HepG2 (cell line): Measurements from ENCODE around the gene PMAIP1. TPM values are rescaled to one million over a fixed set of nuclear protein-coding genes. Genes with fewer than 3 reads are reported as not detected.

Source experiments
- ATAC-seq: fragments of 200-7000 bp; cut with Tn5 transposase; 3 replicates; pipeline ENCODE4 v1.9.1; 2020; ENCODE audit warnings: mild to moderate bottlenecking, moderate library complexity
- BruUV-seq: library from RNA; stranded (reverse); fragments of 400-500 nt; replicated peaks from 2 replicates; lab custom pipeline; 2021; lab: Mats Ljungman, UMichigan
- CTCF ChIA-PET: fragments of 300-600 bp; formaldehyde crosslinking; extraction: SDS; loops from one replicate; lab custom pipeline; 2021; ENCODE audit warnings: low total read pairs, inconsistent platforms, low intra/inter-chr PET ratio; lab: Yijun Ruan, JAX
- POLR2A ChIA-PET: fragments of 350-600 bp; sonication (Branson Sonifier 250); formaldehyde crosslinking; loops from one replicate; lab custom pipeline; 2020; ENCODE audit warnings: antibody characterized with exemption, inconsistent platforms; lab: Yijun Ruan, JAX
- DNase-seq: peaks from one replicate; pipeline ENCODE4 v3.0.0-alpha.2; 2015; ENCODE audit warnings: low spot score
- FAIRE-seq: peaks from 3 replicates; lab custom pipeline; 2011; peaks lifted over from hg19 to GRCh38; lab: Jason Lieb, UNC
- H2AFZ ChIP-seq: one replicate; pipeline ENCODE4 v1.6.1; 2011; ENCODE audit warnings: low read length, inconsistent platforms
- H3K27ac ChIP-seq: fragments of 300-600 bp; 3 replicates; pipeline ENCODE4 v1.8.0; 2011; ENCODE audit warnings: mixed run types, mild to moderate bottlenecking, mixed read lengths, low read length, inconsistent platforms; ENCODE audit not compliant: insufficient read depth; ENCODE audit errors: extremely low read length
- H3K27me3 ChIP-seq, 2 experiments: fragments of 200-600 bp in 1 of 2; 2 replicates in 1 of 2; 3 replicates in 1 of 2; pipeline versions ENCODE4 v1.6.0 to v1.8.0; 2011; ENCODE audit warnings: low read length in 2 of 2, mild to moderate bottlenecking in 2 of 2, moderate library complexity in 2 of 2, inconsistent platforms in 1 of 2; ENCODE audit not compliant: insufficient read depth in 2 of 2, control insufficient read depth in 1 of 2
- H3K36me3 ChIP-seq, 2 experiments: fragments of 200-600 bp in 1 of 2; replicated peaks in 1 of 2; 2 replicates in 1 of 2; 3 replicates in 1 of 2; pipeline versions ENCODE4 v1.5.1 to v1.8.0; 2011; ENCODE audit warnings: low read length in 2 of 2, inconsistent platforms in 1 of 2; ENCODE audit not compliant: insufficient read depth in 2 of 2, control insufficient read depth in 1 of 2
- H3K4me1 ChIP-seq: 2 replicates; pipeline ENCODE4 v1.5.1; 2012; ENCODE audit warnings: low read length, inconsistent platforms; ENCODE audit not compliant: insufficient read depth
- H3K4me2 ChIP-seq: 2 replicates; pipeline ENCODE4 v1.6.0; 2011; ENCODE audit warnings: low read depth, low read length, inconsistent platforms
- H3K4me3 ChIP-seq, 3 experiments: fragments of 200-600 bp in 1 of 3; sonication (generic), shearing (Covaris generic) in 1 of 3; replicated peaks in 1 of 3; 2 replicates each; pipeline ENCODE4 v1.5.1; 2011 to 2016; ENCODE audit warnings: low read length in 3 of 3, inconsistent platforms in 2 of 3, low read depth in 2 of 3, mild to moderate bottlenecking in 2 of 3, control low read depth in 1 of 3, mixed read lengths in 1 of 3; ENCODE audit not compliant: insufficient read depth in 1 of 3
- H3K79me2 ChIP-seq: one replicate; pipeline ENCODE4 v1.6.1; 2011; ENCODE audit warnings: low read length, inconsistent platforms; ENCODE audit not compliant: insufficient read depth
- H3K9ac ChIP-seq: 2 replicates; pipeline ENCODE4 v1.6.0; 2011; ENCODE audit warnings: mild to moderate bottlenecking, low read depth, low read length, inconsistent platforms; ENCODE audit not compliant: insufficient read depth
- H3K9me3 ChIP-seq: 2 replicates; pipeline ENCODE4 v1.5.1; 2012; ENCODE audit warnings: mild to moderate bottlenecking, low read length
- H4K20me1 ChIP-seq: 2 replicates; pipeline ENCODE4 v1.6.0; 2011; ENCODE audit warnings: inconsistent platforms, mild to moderate bottlenecking, low read length, moderate library complexity; ENCODE audit not compliant: insufficient read depth
- HHEX ChIP-seq: IDR thresholded peaks from 2 replicates; pipeline ENCODE4 v1.6.1; 2016; ENCODE audit warnings: control low read depth
- HOXA5 ChIP-seq: sonication (generic); formaldehyde crosslinking; IDR thresholded peaks from 2 replicates; pipeline ENCODE4 v1.4.0; 2020; ENCODE audit warnings: missing genetic modification reagents
- KLF12 ChIP-seq: sonication (generic); formaldehyde crosslinking; IDR thresholded peaks from 2 replicates; pipeline ENCODE4 v1.4.0; 2020; ENCODE audit warnings: missing genetic modification reagents, borderline replicate concordance
- MTF2 ChIP-seq: sonication (generic); formaldehyde crosslinking; IDR thresholded peaks from 2 replicates; pipeline ENCODE4 v1.5.0; 2020; ENCODE audit warnings: missing genetic modification reagents, borderline replicate concordance
- TOPORS ChIP-seq: sonication (generic); formaldehyde crosslinking; IDR thresholded peaks from 2 replicates; pipeline ENCODE4 v1.8.0; 2023; ENCODE audit warnings: mild to moderate bottlenecking, missing genetic modification reagents
- ZNF230 ChIP-seq: sonication (generic); formaldehyde crosslinking; IDR thresholded peaks from 2 replicates; pipeline ENCODE4 v1.4.0; 2020; ENCODE audit warnings: mild to moderate bottlenecking, missing genetic modification reagents
- ZNF3 ChIP-seq: IDR thresholded peaks from 2 replicates; pipeline ENCODE4 v1.7.0; 2017; ENCODE audit warnings: inconsistent platforms
- ZNF30 ChIP-seq: sonication (generic); formaldehyde crosslinking; IDR thresholded peaks from 2 replicates; pipeline ENCODE4 v1.5.0; 2020; ENCODE audit warnings: mild to moderate bottlenecking, missing genetic modification reagents
- ZNF782 ChIP-seq: sonication (generic); formaldehyde crosslinking; IDR thresholded peaks from 2 replicates; pipeline ENCODE4 v1.4.0; 2020; ENCODE audit warnings: missing genetic modification reagents, mild to moderate bottlenecking, borderline replicate concordance
- WGBS: methylation state at CpG from one replicate; pipeline ENCODE4 v1.1.6; 2017; ENCODE audit warnings: low lambda C conversion rate; 5-methylcytosine and 5-hydroxymethylcytosine counted together
- in situ Hi-C: cut with HindIII; loops from 2 replicates; pipeline ENCODE4 v1.10.0; 2017; ENCODE audit warnings: low pct_unique_long_range_greater_than_20kb; ENCODE audit not compliant: extremely low pct_ligation_motif_present
- intact Hi-C: fragments of 100-400 bp; cut with micrococcal nuclease; formaldehyde crosslinking; loops from one replicate; pipeline ENCODE4 v1.10.0; 2022; ENCODE audit not compliant: unreplicated experiment
- polyA plus RNA-seq, 8 experiments: library from polyadenylated mRNA; depleted of rRNA in 3 of 8; stranded (reverse) in 7 of 8; unstranded in 1 of 8; fragments of >200 nt; fragmentation: Illumina TruSeq in 4 of 8; extraction: Trizol in 4 of 8; gene quantifications; 2 replicates each; pipeline versions ENCODE4 v1.2.1 to v1.2.3, GENCODE V29; 2011 to 2016; ENCODE audit warnings: low read depth in 4 of 8, missing spikeins in 1 of 8, mixed read lengths in 1 of 8; ENCODE audit not compliant: insufficient read depth in 1 of 8
- total RNA-seq, 5 experiments: library from RNA; depleted of rRNA; stranded (reverse); fragments of >200 nt; fragmentation: Illumina TruSeq; extraction: Trizol; gene quantifications; 2 replicates each; pipeline ENCODE4 v1.2.3, GENCODE V29; 2016; ENCODE audit warnings: low read depth in 1 of 5
- TF ChIP-seq, protein P1 (sequence below): sonication (generic); formaldehyde crosslinking; IDR thresholded peaks from 2 replicates; pipeline ENCODE4 v1.4.0; 2020; ENCODE audit warnings: mild to moderate bottlenecking, missing genetic modification reagents, borderline replicate concordance
- TF ChIP-seq, protein P2 (sequence below): sonication (generic); formaldehyde crosslinking; IDR thresholded peaks from 2 replicates; pipeline ENCODE4 v1.8.1; 2023; ENCODE audit warnings: mild to moderate bottlenecking, missing genetic modification reagents
- TF ChIP-seq, protein P3 (sequence below): sonication (generic); IDR thresholded peaks from 2 replicates; pipeline ENCODE4 v1.6.1; 2016; ENCODE audit warnings: low read depth, borderline replicate concordance

Gene PMAIP1
- total and polyA plus RNA-seq, 2 of the 13 experiments (the other 11 are each of a cell fraction or from before 2014, with no cell fraction given), result 1.5 to 1.7 TPM

DNA sequence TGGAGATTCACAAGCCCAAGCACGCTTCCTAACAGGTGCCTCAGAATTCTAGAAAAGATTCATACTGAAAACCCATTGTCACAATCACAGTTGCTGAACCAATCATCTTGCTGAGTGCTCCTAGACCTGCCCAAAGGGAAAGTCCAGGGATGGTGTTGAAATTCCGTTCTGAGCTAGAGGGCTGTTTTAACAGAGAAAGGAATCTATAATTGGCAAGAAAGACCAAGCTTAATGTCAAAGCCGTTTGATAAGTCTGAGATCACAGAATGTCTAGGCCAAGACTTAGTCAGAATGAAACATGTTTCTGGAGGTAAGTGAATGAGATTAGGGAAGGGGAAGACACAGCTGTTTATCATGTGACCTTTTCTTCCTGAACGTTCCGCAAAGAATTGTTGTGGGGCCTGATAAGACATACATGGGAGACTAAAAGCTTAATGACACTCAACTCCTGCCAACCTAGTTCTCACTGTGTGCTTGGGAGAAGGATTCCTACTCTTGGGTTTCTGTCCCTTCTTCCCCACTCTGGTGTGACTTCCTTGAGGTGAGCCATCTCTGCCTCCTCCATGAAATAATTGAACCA is 27.5 kb downstream of the PMAIP1 start:
- Histone ChIP-seq H3K4me1 (no peaks in the 10 kb centered on the region), H3K9ac (no peak overlapping the region), H3K4me2 (no peak overlapping the region), H3K4me3 (no peak overlapping the region)
- TF ChIP-seq ZNF30 (CRISPR knock-in tag) (no peak), KLF12 (CRISPR knock-in tag) (no peak), MTF2 (CRISPR knock-in tag) (no peak), ZNF230 (CRISPR knock-in tag) (no peak), ZNF782 (CRISPR knock-in tag) (no peak), HHEX (no peak), ZNF3 (no peak), TOPORS (CRISPR knock-in tag) (no peak), HOXA5 (CRISPR knock-in tag) (no peak)
- TF ChIP-seq, protein P1, sequence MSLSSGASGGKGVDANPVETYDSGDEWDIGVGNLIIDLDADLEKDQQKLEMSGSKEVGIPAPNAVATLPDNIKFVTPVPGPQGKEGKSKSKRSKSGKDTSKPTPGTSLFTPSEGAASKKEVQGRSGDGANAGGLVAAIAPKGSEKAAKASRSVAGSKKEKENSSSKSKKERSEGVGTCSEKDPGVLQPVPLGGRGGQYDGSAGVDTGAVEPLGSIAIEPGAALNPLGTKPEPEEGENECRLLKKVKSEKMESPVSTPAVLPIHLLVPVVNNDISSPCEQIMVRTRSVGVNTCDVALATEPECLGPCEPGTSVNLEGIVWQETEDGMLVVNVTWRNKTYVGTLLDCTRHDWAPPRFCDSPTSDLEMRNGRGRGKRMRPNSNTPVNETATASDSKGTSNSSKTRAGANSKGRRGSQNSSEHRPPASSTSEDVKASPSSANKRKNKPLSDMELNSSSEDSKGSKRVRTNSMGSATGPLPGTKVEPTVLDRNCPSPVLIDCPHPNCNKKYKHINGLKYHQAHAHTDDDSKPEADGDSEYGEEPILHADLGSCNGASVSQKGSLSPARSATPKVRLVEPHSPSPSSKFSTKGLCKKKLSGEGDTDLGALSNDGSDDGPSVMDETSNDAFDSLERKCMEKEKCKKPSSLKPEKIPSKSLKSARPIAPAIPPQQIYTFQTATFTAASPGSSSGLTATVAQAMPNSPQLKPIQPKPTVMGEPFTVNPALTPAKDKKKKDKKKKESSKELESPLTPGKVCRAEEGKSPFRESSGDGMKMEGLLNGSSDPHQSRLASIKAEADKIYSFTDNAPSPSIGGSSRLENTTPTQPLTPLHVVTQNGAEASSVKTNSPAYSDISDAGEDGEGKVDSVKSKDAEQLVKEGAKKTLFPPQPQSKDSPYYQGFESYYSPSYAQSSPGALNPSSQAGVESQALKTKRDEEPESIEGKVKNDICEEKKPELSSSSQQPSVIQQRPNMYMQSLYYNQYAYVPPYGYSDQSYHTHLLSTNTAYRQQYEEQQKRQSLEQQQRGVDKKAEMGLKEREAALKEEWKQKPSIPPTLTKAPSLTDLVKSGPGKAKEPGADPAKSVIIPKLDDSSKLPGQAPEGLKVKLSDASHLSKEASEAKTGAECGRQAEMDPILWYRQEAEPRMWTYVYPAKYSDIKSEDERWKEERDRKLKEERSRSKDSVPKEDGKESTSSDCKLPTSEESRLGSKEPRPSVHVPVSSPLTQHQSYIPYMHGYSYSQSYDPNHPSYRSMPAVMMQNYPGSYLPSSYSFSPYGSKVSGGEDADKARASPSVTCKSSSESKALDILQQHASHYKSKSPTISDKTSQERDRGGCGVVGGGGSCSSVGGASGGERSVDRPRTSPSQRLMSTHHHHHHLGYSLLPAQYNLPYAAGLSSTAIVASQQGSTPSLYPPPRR (CRISPR knock-in tag), result no peak
- TF ChIP-seq, protein P2, sequence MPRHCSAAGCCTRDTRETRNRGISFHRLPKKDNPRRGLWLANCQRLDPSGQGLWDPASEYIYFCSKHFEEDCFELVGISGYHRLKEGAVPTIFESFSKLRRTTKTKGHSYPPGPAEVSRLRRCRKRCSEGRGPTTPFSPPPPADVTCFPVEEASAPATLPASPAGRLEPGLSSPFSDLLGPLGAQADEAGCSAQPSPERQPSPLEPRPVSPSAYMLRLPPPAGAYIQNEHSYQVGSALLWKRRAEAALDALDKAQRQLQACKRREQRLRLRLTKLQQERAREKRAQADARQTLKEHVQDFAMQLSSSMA (CRISPR knock-in tag), result no peak
- TF ChIP-seq, protein P3, sequence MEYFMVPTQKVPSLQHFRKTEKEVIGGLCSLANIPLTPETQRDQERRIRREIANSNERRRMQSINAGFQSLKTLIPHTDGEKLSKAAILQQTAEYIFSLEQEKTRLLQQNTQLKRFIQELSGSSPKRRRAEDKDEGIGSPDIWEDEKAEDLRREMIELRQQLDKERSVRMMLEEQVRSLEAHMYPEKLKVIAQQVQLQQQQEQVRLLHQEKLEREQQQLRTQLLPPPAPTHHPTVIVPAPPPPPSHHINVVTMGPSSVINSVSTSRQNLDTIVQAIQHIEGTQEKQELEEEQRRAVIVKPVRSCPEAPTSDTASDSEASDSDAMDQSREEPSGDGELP, result no peak
- TF ChIP-seq, all 625 proteins: peak for 0
- in situ Hi-C loops, result no loop called here
- ChIA-PET CTCF (no interaction called here), POLR2A (no interaction called here)
- Histone ChIP-seq H3K36me3 (no peaks in the 10 kb centered on the region), H4K20me1 (no peaks in the 10 kb centered on the region), H3K27ac (no peak overlapping the region), H2AFZ (no peak overlapping the region), H3K79me2 (no peaks in the 10 kb centered on the region), H3K9me3 (no peaks in the 10 kb centered on the region), H3K27me3 (peaks cover 3 to 5% of the 10 kb centered on the region in 2 experiments; a peak in 3 of 5 replicates)
- no TSS peak for BruUV-seq
- no peak for FAIRE-seq
- DNase-seq, result no peak
- no peak for ATAC-seq
- 11% methylated on average over 5 of the region's 5 CpGs for WGBS
- intact Hi-C loops, result no loop called here
